ENCODE data around the gene UAP1L1. TPM values are rescaled to one million over a fixed set of nuclear protein-coding genes. Genes with fewer than 3 reads are reported as not detected.

UAP1L1 gene
- total and polyA plus RNA-seq, 11 donors: 3.9 to 15.1 (median 9.4) TPM

DNA sequence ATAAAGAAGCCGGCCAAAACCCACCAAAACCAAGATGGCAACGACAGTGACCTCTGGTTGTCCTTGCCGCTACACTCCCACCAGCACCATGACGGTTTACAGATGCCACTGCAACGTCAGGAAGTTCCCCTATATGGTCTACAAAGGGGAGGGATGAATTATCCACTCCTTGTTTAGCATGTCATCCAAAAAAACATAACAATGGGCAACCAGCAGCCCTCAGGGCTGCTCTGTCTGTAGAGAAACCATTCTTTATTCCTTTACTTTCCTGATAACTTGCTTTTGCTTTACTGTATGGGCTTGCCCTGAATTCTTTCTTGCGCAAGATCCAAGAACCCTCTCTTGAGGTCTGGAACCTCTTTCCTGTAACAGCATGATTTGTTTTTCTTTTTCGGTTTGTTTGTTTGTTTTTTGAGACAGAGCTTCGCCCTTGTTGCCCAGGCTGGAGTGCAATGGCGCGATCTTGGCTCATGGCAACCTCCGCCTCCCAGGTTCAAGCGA, 2.0 kb upstream of the UAP1L1 start:
- Histone ChIP-seq H3K27ac (no peak overlapping the region), H3K4me3 (no peak overlapping the region), H3K36me3 (peaks cover 0 to 21% (median 17%) of the 10 kb centered on the region in 9 donors), H3K27me3 (no peaks in the 10 kb centered on the region), H3K4me1 (peaks cover 5 to 62% (median 19%) of the 10 kb centered on the region in 12 donors), H3K9me3 (no peaks in the 10 kb centered on the region)
- WGBS, 4 donors: 87 to 92% (median 89%) methylated on average over 12 of the region's 12 CpGs
- DNase-seq (no peak), ATAC-seq (no peak)
- TF ChIP-seq CTCF (IDR thresholded peaks at IDR 0.05) (no peak), POLR2A (IDR thresholded peaks at IDR 0.05) (no peak)
- intact Hi-C loops (cut with DNase I): no loop called here

- peak in 1 of 4 donors; percentile 8 for ATAC-seq
- Histone ChIP-seq H3K4me1 (peaks cover 0 to 50% (median 11%) of the 10 kb centered on the region in 12 donors), H3K9me3 (no peaks in the 10 kb centered on the region), H3K27me3 (no peaks in the 10 kb centered on the region), H3K36me3 (peaks cover 0 to 34% (median 27%) of the 10 kb centered on the region in 9 donors), H3K27ac (peak overlapping the region in 10 of 12 donors; percentile 18 to 83 (median 64)), H3K4me3 (peak overlapping the region in 11 of 12 donors; percentile 57 to 85 (median 72))
- DNase-seq: no peak
- WGBS, 4 donors: 64 to 74% (median 71%) methylated on average over 14 to 15 of the region's 15 CpGs
- no peak for TF ChIP-seq CTCF (IDR thresholded peaks at IDR 0.05)
- TF ChIP-seq POLR2A (IDR thresholded peaks at IDR 0.05): no peak
- intact Hi-C loops (cut with DNase I): no loop called here
These were observed 694 bp upstream of the UAP1L1 start for GRCh38 chr9:137076636-137077009.

DNA sequence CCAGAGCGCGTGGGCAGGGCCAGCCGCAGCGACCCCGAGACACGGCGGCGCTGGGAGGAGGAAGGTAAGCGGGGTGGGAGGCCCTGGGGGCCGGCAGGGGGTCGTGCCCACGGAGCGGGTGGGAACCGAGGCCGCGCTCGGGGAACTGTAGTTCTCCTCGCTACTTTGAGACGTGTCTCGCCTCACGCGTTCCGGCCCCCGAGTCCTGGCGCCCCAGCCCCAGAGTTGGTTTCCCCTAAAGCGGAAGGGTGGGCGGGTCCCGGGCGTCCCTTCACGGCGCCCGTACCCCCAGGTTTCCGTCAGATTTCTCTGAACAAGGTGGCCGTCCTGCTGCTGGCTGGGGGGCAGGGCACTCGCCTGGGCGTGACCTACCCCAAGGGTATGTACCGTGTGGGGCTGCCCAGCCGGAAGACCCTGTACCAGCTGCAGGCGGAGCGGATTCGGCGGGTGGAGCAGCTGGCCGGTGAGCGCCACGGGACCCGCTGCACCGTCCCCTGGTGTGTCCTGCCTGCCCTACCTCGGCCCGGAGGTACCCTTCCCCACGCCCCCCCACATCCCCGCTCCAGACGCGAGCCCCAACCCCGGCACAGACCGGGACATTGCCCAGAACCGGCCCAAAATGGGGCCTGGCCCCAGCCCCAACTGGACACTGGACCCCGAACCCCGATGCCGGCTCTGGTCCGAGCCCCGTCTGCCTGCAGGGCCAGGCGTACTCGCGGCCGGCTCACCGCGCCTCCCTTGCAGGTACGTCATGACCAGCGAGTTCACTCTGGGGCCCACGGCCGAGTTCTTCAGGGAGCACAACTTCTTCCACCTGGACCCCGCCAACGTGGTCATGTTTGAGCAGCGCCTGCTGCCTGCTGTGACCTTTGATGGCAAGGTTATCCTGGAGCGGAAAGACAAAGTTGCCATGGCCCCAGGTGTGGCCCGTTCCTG, 709 bp downstream of the UAP1L1 start:
- peak in 1 of 5 donors; percentile 77 for DNase-seq
- H3K4me3 ChIP-seq: peak overlapping the region; percentile 57 to 85 (median 70)
- no peaks in the 10 kb centered on the region for H3K27me3 ChIP-seq
- TF ChIP-seq POLR2A (IDR thresholded peaks at IDR 0.05): no peak
- no peaks in the 10 kb centered on the region for H3K9me3 ChIP-seq
- H3K4me1 ChIP-seq: peaks cover 0 to 38% (median 11%) of the 10 kb centered on the region in 12 donors
- intact Hi-C loops (cut with DNase I): no loop called here
- WGBS, 4 donors: 16 to 27% (median 20%) methylated on average over 32 to 76 of the region's 76 CpGs
- peak in 3 of 4 donors; percentile 14 to 17 (median 17) for ATAC-seq
- peaks cover 0 to 48% (median 39%) of the 10 kb centered on the region in 9 donors for H3K36me3 ChIP-seq
- H3K27ac ChIP-seq: peak overlapping the region in 8 of 12 donors; percentile 22 to 83 (median 62)

- TF ChIP-seq CTCF (IDR thresholded peaks at IDR 0.05): no peak
- TF ChIP-seq POLR2A (IDR thresholded peaks at IDR 0.05): no peak
- WGBS, 4 donors: 73 to 83% (median 76%) methylated on average over 13 to 51 of the region's 51 CpGs
- DNase-seq: no peak
These were observed 1.5 kb downstream of the UAP1L1 start for GRCh38 chr9:137078701-137079400.

More at GRCh38 chr9:137078701-137079400, 1.5 kb downstream of the UAP1L1 start:
- Histone ChIP-seq H3K27ac (peak overlapping the region in 1 of 12 donors; percentile 76), H3K4me3 (peak overlapping the region in 8 of 12 donors; percentile 60 to 85 (median 76)), H3K4me1 (peaks cover 0 to 32% (median 11%) of the 10 kb centered on the region in 12 donors), H3K27me3 (no peaks in the 10 kb centered on the region), H3K36me3 (peaks cover 0 to 50% (median 40%) of the 10 kb centered on the region in 9 donors), H3K9me3 (no peaks in the 10 kb centered on the region)
- intact Hi-C loops (cut with DNase I): no loop called here
- ATAC-seq: no peak
